Naive B cell (primary cell): ENCODE measurements around the gene HOXA6. TPM values are rescaled to one million over a fixed set of nuclear protein-coding genes. Genes with fewer than 3 reads are reported as not detected.

Experiments used
- ATAC-seq, 2 donors: fragments of 150-1000 bp; cut with Tn5 transposase; 2 replicates each; pipeline ENCODE4 v1.10.0; 2021; ENCODE audit warnings: low read depth in 2 of 2, mild to moderate bottlenecking in 2 of 2, moderate library complexity in 2 of 2
- DNase-seq: peaks from one replicate; pipeline ENCODE4 v3.0.0; 2022
- H3K27ac Mint-ChIP-seq, 6 donors: one replicate each; pipeline ENCODE4 v1.8.0; 2020 to 2022; ENCODE audit warnings: mild to moderate bottlenecking in 6 of 6, mixed read lengths in 6 of 6, moderate library complexity in 5 of 6, inconsistent platforms in 2 of 6
- H3K27me3 Mint-ChIP-seq, 3 donors: one replicate each; pipeline ENCODE4 v1.8.0; 2021 to 2022; ENCODE audit warnings: mixed read lengths in 3 of 3, mild to moderate bottlenecking in 1 of 3
- H3K36me3 Mint-ChIP-seq, 2 donors: one replicate each; pipeline ENCODE4 v1.8.0; 2020 to 2022; ENCODE audit warnings: mixed read lengths in 2 of 2, inconsistent platforms in 1 of 2, mild to moderate bottlenecking in 1 of 2
- H3K4me1 Mint-ChIP-seq, 3 donors: one replicate each; pipeline ENCODE4 v1.8.0; 2020 to 2022; ENCODE audit warnings: mixed read lengths in 3 of 3, inconsistent platforms in 1 of 3, mild to moderate bottlenecking in 1 of 3, moderate library complexity in 1 of 3
- H3K4me3 Mint-ChIP-seq, 8 donors: one replicate each; pipeline ENCODE4 v1.8.0; 2020 to 2022; ENCODE audit warnings: mild to moderate bottlenecking in 8 of 8, mixed read lengths in 8 of 8, moderate library complexity in 8 of 8, inconsistent platforms in 2 of 8
- H3K9me3 Mint-ChIP-seq, 7 donors: one replicate each; pipeline ENCODE4 v1.8.0; 2020 to 2022; ENCODE audit warnings: mixed read lengths in 7 of 7, mild to moderate bottlenecking in 5 of 7, inconsistent platforms in 2 of 7, moderate library complexity in 1 of 7
- polyA plus RNA-seq, 6 donors: library from polyadenylated mRNA; unstranded; fragments of 300-500 nt; fragmentation: Illumina TruSeq; gene quantifications; one replicate each; pipeline ENCODE4 v1.2.3, GENCODE V29; 2021; ENCODE audit warnings: low read depth in 6 of 6

Gene HOXA6
- polyA plus RNA-seq, 6 donors from 2014 or later = not detected

- H3K27me3 Mint-ChIP-seq = peaks cover 33 to 76% (median 57%) of the 10 kb centered on the region in 3 donors
These were observed 19.2 kb upstream of the HOXA6 start for GRCh38 chr7:27166531-27167505.

GRCh38 chr7:27165996-27166530 is 18.5 kb upstream of the HOXA6 start:
- peaks cover 30 to 74% (median 50%) of the 10 kb centered on the region in 3 donors for H3K27me3 Mint-ChIP-seq
- H3K27ac Mint-ChIP-seq = peak overlapping the region in 4 of 6 donors; percentile 86 to 97 (median 88)
- peaks cover 17 to 21% (median 20%) of the 10 kb centered on the region in 3 donors for H3K4me1 Mint-ChIP-seq
- H3K9me3 Mint-ChIP-seq = peaks cover 0 to 28% (median 5%) of the 10 kb centered on the region in 7 donors
- no peak for ATAC-seq
- peak overlapping the region in 6 of 8 donors; percentile 42 to 66 (median 48) for H3K4me3 Mint-ChIP-seq
- no peak for DNase-seq
- H3K36me3 Mint-ChIP-seq = peaks cover 4 to 14% of the 10 kb centered on the region in 2 donors

More at GRCh38 chr7:27166531-27167505, 19.2 kb upstream of the HOXA6 start:
- Mint-ChIP-seq H3K4me1 (peaks cover 21 to 24% (median 23%) of the 10 kb centered on the region in 3 donors), H3K27ac (peak overlapping the region in 4 of 6 donors; percentile 64 to 98 (median 93)), H3K36me3 (peaks cover 4 to 17% of the 10 kb centered on the region in 2 donors), H3K4me3 (peak overlapping the region in 6 of 8 donors; percentile 16 to 87 (median 60)), H3K9me3 (peaks cover 0 to 28% (median 5%) of the 10 kb centered on the region in 7 donors)
- ATAC-seq (no peak), DNase-seq (no peak)

GRCh38 chr7:27165089-27165995 is 17.8 kb upstream of the HOXA6 start, which contains the start of gene HOXA9:
Gene HOXA9, minus strand, starts transcription at chr7:27165537. Its CDS starts 80 bp downstream, at chr7:27165457.
- ATAC-seq = no peak
- H3K27me3 Mint-ChIP-seq = peaks cover 27 to 72% (median 46%) of the 10 kb centered on the region in 3 donors
- peaks cover 0 to 27% (median 5%) of the 10 kb centered on the region in 7 donors for H3K9me3 Mint-ChIP-seq
- H3K4me1 Mint-ChIP-seq = peaks cover 16 to 24% (median 22%) of the 10 kb centered on the region in 3 donors
- peak within 1 kb of the TSS in 4 of 6 donors; percentile 89 to 97 (median 94) for H3K27ac Mint-ChIP-seq
- peaks cover 4 to 14% of the 10 kb centered on the region in 2 donors for H3K36me3 Mint-ChIP-seq
- H3K4me3 Mint-ChIP-seq = peak within 1 kb of the TSS in 7 of 8 donors; percentile 15 to 80 (median 64)
- DNase-seq = no peak

GRCh38 chr7:27164367-27165088 is 17.0 kb upstream of the HOXA6 start:
- Mint-ChIP-seq H3K27me3 (peaks cover 29 to 76% (median 49%) of the 10 kb centered on the region in 3 donors), H3K27ac (peak overlapping the region in 4 of 6 donors; percentile 79 to 96 (median 93)), H3K4me1 (peaks cover 19 to 30% (median 28%) of the 10 kb centered on the region in 3 donors), H3K9me3 (peaks cover 0 to 26% (median 5%) of the 10 kb centered on the region in 7 donors), H3K4me3 (peak overlapping the region in 5 of 8 donors; percentile 29 to 80 (median 69)), H3K36me3 (peaks cover 4 to 14% of the 10 kb centered on the region in 2 donors)
- DNase-seq = no peak
- no peak for ATAC-seq

- Mint-ChIP-seq H3K9me3 (peaks cover 0 to 26% (median 5%) of the 10 kb centered on the region in 7 donors), H3K27me3 (peaks cover 31 to 76% (median 51%) of the 10 kb centered on the region in 3 donors), H3K36me3 (peaks cover 4 to 13% of the 10 kb centered on the region in 2 donors), H3K27ac (peak overlapping the region in 4 of 6 donors; percentile 79 to 93 (median 92)), H3K4me1 (peaks cover 19 to 32% (median 30%) of the 10 kb centered on the region in 3 donors), H3K4me3 (peak overlapping the region in 4 of 8 donors; percentile 26 to 80 (median 72))
- DNase-seq = no peak
- ATAC-seq = no peak
These were observed 16.4 kb upstream of the HOXA6 start for GRCh38 chr7:27164045-27164366.

GRCh38 chr7:27163288-27164044 is 15.9 kb upstream of the HOXA6 start:
- ATAC-seq (no peak), DNase-seq (no peak)
- peaks cover 4 to 7% of the 10 kb centered on the region in 2 donors for H3K36me3 Mint-ChIP-seq
- peak overlapping the region in 4 of 6 donors; percentile 79 to 93 (median 92) for H3K27ac Mint-ChIP-seq
- H3K4me1 Mint-ChIP-seq = peaks cover 13 to 32% (median 29%) of the 10 kb centered on the region in 3 donors
- H3K4me3 Mint-ChIP-seq = peak overlapping the region in 4 of 8 donors; percentile 23 to 80 (median 72)
- peaks cover 31 to 76% (median 51%) of the 10 kb centered on the region in 3 donors for H3K27me3 Mint-ChIP-seq
- peaks cover 0 to 25% (median 2%) of the 10 kb centered on the region in 7 donors for H3K9me3 Mint-ChIP-seq

- ATAC-seq = no peak
- DNase-seq = no peak
- Mint-ChIP-seq H3K9me3 (peaks cover 0 to 27% (median 5%) of the 10 kb centered on the region in 7 donors), H3K27me3 (peaks cover 37 to 76% (median 56%) of the 10 kb centered on the region in 3 donors), H3K36me3 (peaks cover 4 to 11% of the 10 kb centered on the region in 2 donors), H3K4me1 (peaks cover 20 to 38% (median 32%) of the 10 kb centered on the region in 3 donors), H3K27ac (peak overlapping the region in 2 of 6 donors; percentile 83 to 93), H3K4me3 (peak overlapping the region in 2 of 8 donors; percentile 64 to 80)
These were observed 15.2 kb upstream of the HOXA6 start for GRCh38 chr7:27162561-27163287.

GRCh38 chr7:27161721-27162560 is 14.4 kb upstream of the HOXA6 start:
- DNase-seq (no peak), ATAC-seq (no peak)
- Mint-ChIP-seq H3K4me1 (peaks cover 21 to 35% (median 33%) of the 10 kb centered on the region in 3 donors), H3K4me3 (peak overlapping the region in 5 of 8 donors; percentile 39 to 80 (median 45)), H3K27me3 (peaks cover 40 to 76% (median 53%) of the 10 kb centered on the region in 3 donors), H3K36me3 (peaks cover 4 to 8% of the 10 kb centered on the region in 2 donors), H3K9me3 (peaks cover 0 to 24% (median 5%) of the 10 kb centered on the region in 7 donors), H3K27ac (peak overlapping the region in 1 of 6 donors; percentile 89)

GRCh38 chr7:27161214-27161720 is 13.7 kb upstream of the HOXA6 start:
- Mint-ChIP-seq H3K9me3 (peaks cover 0 to 27% (median 5%) of the 10 kb centered on the region in 7 donors), H3K27ac (peak overlapping the region in 4 of 6 donors; percentile 64 to 93 (median 75)), H3K4me1 (peaks cover 21 to 35% (median 35%) of the 10 kb centered on the region in 3 donors), H3K36me3 (peaks cover 4 to 8% of the 10 kb centered on the region in 2 donors), H3K4me3 (peak overlapping the region; percentile 74 to 89 (median 81)), H3K27me3 (peaks cover 40 to 76% (median 51%) of the 10 kb centered on the region in 3 donors)
- ATAC-seq (peak; percentile 56 to 57), DNase-seq (no peak)
